ENCODE data around the gene THBS4.
"Not testable (repeated sequence)": the region's sequence is repeated elsewhere in the genome, so short reads cannot be mapped to it uniquely, and the experiment has no call there.

Gene THBS4

DNA sequence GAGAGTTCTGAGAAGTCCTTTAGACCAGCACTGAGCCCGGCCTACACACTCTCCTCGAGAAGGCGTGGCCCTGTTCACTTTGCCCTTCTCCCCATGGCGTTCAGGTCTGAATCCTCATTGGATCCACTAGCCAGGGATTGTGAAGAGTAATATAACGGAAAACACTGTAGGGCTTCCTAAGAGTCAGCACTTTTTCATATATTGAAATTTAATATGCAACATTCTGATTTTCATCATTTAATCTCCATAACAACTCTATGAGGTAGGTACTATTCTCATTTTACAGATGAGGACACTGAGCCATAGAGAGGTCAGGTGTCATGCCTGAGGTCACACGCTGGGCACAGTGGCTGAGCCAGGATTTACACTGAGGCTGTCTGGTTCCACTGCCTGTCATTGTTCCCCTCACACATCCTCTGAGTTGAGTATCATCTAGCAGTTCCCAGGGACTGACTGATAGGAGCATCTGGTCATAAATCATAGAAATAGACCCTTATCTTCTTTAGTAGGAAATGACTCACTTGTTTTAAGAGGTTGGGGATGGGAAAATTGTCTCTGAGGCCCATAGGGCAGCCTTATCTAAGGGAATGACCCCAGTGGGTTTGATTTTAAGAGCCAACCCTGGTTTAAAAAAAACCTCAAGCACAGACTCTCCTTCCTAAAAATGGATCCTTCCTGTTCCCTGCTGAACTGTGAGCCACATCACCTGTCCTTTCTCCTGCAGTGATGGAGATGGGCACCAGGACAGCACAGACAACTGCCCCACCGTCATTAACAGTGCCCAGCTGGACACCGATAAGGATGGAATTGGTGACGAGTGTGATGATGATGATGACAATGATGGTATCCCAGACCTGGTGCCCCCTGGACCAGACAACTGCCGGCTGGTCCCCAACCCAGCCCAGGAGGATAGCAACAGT, 41.2 kb downstream of the THBS4 start:
- no peak for DNase-seq (ENCODE audit: low read depth in 2 of 2, low spot score in 1 of 2)

DNA sequence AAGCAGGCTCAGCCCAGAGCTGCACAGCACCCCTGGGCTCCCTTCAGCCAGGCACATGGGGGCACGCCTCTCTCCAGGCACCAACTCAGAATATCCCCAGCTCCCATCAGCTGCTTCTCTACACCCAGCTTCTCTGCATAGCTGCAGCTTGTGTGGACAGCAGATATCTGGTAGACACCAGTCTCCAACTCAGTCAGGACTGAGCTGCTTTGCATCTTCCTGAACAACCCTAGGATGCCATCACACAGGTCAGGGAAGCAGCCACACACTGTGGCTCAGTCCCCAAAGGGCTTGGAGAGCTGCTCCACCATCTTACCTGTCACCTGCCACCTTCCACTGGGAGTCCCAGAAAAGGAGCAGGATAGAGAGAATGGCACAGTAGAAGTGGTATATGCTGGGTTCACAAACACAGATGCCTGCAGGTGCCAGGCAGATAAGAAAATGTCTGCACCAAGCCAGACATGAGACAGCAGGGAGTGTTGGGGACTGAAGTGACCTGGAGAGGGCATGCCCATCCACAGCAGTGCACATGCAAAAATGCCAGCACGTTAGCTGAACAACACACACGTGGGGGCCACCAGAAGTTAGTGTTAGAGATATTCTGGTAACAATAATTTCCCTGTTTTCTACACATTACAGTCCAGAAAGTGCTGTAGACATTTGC, 42.0 kb downstream of the THBS4 start:
- no peak for DNase-seq (ENCODE audit: low read depth in 2 of 2, low spot score in 1 of 2)

DNA sequence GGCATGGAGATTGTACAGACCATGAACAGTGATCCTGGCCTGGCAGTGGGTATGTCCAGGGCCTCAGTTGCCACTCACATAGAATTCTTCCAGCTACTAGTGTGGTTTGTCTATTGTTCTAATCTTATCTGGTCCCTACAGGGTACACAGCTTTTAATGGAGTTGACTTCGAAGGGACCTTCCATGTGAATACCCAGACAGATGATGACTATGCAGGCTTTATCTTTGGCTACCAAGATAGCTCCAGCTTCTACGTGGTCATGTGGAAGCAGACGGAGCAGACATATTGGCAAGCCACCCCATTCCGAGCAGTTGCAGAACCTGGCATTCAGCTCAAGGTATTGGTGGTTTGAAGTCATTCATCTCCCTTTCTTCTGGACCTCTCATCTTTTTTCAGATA, 43.8 kb downstream of the THBS4 start:
- no peak for DNase-seq (ENCODE audit: low read depth in 2 of 2, low spot score in 1 of 2)

DNA sequence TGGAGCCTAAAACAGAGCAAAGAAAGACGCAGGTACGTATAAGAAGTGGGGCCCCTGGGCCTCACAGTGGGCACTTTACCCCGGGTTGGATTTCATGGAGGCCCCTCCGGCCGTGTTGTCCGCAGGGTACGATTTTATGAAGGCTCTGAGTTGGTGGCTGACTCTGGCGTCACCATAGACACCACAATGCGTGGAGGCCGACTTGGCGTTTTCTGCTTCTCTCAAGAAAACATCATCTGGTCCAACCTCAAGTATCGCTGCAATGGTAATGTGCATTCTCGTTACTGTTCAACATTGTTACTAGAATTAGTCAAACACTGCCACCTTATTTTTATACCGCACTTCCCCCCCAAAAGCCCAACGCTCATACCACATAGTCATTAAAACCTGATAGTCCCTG, 47.1 kb downstream of the THBS4 start:
- no peak for DNase-seq (ENCODE audit: low read depth in 2 of 2, low spot score in 1 of 2)

DNA sequence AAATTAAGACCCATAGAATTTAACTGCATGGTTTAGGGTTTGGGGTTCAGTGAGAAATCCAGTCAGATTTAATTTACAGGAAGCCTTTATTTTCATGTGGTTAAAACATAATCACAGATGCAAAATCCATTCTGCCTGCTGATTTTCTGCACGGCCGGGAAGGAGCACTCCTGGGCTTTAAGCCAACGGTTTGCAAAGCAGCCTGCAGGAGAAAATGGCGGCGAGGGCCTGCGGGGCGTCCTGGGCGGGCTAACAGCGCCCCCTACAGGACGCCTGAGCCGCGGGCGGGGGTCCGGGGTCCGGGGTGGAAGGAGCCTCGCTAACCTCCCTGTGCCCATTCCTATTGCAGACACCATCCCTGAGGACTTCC, 47.6 kb downstream of the THBS4 start:
- DNase-seq (ENCODE audit: low read depth in 2 of 2, low spot score in 1 of 2), result no peak

DNA sequence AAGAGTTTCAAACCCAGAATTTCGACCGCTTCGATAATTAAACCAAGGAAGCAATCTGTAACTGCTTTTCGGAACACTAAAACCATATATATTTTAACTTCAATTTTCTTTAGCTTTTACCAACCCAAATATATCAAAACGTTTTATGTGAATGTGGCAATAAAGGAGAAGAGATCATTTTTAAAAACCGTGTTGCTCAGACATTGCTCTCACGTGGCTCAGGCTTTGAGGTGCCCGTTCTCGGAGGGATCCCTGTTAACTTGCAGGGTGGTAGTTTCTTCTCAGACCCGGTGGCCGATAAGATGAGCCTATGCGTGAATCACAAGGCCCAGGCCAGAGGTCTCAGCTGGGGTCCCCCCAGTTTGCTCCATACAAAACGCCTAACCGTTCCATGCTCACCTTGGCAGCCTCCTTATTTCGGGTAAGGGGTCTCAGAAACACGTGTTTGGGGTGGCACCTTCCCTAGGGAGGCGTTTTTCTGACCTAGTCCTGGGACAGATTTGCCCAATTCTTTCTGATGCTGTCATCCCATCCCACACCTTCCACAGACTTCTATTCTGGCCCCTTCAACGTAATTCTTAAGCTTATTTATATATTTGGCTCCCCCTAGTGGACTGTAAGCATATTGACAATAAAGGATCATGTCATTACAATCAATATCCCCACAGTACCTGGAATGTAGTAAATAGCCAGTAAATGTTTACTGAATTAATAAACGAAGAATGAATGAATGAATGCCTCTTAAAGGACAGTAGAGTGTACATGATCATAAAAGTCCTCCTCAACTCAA, 48.1 kb downstream of the THBS4 start:
- no peak for DNase-seq (ENCODE audit: low read depth in 2 of 2, low spot score in 1 of 2)

DNA sequence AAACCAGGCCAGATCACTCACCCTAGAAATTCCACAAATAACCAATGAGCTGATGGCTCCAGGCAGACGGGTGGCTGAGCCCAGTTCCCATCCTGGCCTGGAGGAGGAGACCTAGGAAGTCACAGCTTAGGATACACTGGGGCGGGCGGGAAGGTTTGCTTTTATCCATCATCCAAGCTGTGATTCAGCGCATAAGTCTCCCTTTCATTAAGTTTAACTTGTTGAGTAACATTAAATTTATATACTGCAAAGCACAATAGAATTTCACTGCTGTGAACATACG, 55.7 kb downstream of the THBS4 start:
- DNase-seq (ENCODE audit: low read depth in 2 of 2, low spot score in 1 of 2), result no peak

DNA sequence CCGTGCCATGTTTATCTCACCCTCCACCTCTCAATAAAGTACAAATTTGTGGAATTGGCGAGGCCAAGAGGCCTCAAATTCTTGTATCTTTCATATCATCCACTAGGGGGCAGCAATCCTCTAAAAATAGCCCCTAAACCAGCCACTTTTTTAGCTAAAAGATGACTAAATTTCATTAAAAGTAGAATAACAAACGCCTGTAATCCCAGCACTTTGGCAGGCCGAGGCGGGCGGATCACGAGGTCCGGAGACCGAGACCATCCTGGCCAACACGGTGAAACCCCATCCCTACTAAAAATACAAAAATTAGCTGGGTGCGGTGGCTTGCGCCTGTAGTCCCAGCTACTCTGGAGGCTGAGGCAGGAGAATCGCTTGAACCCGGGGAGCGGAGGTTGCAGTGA, 56.6 kb downstream of the THBS4 start:
- DNase-seq (ENCODE audit: low read depth in 2 of 2, low spot score in 1 of 2), result not testable (repeated sequence)

DNA sequence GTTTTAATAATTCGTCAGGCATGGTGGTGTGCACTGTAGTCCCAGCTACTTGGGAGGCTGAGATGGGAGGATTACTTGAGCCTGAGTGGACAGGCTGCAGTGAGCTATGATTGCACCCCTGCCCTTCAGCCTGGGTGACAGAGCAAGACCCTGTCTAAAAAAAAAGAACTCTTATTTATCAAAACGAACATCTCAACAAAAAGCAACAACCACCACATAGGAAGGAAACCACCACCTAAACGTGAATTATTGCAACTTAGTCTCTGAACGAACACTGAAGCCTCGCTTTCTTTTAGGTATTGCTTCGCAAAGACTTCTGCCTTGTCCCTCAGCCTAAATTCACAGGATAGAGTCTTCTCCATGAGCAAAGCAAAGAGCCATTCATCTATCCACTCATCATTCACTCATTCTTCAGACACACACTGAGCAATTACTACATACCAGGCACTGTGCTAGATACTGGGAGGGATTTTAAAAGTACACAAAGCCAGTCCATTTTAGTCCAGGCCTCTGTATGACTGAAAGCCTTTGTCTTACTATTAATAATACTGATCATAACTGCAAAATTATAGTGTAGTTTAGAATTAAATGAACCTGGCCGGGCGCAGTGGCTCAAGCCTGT, 57.4 kb downstream of the THBS4 start:
- no peak for DNase-seq (ENCODE audit: low read depth in 2 of 2, low spot score in 1 of 2)

DNA sequence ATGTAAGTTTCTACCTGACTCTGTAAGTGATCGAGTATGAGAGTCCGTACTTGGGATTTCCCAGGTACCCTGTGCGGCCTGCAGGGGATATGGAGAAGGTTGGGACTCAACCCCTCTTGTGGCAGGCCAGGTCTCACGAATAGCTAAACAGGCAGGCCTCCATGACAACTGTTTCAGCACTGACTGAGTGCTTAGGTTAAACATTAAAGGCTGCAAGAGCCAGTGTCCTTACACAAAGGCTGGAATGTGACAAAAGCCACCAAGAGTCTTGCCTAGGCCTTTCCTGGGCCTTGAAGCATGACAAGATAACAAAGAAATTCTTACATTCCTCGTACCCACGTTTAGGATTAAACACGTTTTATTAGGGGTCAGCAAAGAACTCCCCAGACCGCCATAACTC, 58.6 kb downstream of the THBS4 start:
- no peak for DNase-seq (ENCODE audit: low read depth in 2 of 2, low spot score in 1 of 2)

DNA sequence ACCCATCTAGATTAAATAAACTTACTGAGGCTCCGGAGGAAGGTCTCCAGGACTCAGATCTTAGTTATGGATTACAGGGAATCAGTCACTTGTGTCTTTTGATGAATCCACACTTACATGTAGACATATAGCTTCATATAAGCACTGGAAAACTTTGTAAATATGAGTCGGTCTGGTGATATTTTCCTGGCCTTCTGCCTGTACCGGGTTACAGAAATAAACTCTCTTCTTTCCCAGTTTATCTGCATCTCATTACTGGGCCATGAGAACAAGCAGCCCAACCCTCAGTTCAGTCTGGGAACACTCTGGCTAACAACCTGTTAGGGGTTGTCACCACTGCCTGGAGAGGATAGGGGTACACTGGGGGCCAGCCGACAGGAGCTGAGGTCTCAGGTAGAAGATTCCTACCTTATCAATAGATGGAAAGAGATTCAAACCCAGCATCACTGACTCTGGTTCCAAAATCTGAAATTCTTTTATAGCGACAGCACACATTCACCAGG, 59.1 kb downstream of the THBS4 start:
- DNase-seq (ENCODE audit: low read depth in 2 of 2, low spot score in 1 of 2), result no peak

DNA sequence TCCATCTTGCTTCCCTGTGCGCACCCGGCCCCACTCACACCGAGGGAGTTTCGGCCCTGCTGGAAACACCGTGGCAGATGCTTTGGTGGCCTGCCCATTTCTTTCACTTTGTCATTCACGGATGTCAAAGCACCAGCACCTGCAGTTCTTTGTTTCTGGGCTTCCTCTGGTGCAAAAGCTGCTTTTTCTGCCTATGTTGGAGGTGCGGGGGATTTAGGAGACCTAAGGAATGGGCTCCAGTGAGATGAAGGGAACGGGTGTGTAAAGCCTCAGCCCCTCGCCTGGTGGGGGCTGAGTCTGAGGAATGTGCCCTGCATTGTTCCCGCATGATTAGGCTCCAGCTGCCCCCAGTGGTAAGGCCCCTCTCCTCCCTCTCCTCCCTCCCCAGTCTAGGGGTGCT, 62.3 kb downstream of the THBS4 start:
- no peak for DNase-seq (ENCODE audit: low read depth in 2 of 2, low spot score in 1 of 2)

DNA sequence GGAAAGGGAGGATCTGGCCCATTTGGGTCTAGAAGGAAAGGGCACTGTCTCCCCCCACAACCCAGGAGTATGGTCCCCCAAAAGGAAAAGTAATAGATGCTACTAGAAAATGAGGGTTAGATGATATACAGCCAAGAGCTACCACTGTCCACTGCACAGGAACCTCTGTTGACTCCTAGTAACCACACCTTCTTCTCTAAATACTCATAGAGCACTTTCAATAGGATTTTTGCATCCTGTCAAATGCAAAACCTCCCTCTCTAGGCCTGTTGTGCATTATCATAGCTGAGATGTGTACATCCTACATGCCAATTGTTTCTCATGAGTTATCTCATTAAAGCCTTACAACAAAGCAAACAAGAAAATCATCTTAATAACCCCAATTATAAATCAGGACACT, 66.8 kb downstream of the THBS4 start:
- DNase-seq (ENCODE audit: low read depth in 2 of 2, low spot score in 1 of 2), result no peak

DNA sequence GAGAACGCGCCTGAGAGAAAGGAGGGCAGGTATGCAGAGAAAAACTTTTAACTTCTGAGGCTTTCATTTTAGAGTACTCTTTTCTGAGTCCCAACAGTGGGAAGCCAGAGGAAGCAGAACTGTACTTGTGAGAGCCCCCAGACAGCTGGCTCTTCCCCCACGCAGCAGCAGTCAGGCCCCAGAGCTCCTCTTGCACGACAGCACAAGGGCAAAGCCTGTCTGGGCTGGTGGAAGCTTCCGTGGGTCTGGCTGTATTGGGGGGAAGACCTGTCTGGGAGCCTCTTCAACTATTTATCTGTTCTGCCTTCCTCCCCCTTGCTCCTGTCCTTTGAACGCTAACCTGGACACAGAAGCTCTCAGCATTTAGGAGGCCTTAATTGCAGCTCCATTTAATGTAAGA, 68.2 kb downstream of the THBS4 start:
- DNase-seq (ENCODE audit: low read depth in 2 of 2, low spot score in 1 of 2), result no peak

DNA sequence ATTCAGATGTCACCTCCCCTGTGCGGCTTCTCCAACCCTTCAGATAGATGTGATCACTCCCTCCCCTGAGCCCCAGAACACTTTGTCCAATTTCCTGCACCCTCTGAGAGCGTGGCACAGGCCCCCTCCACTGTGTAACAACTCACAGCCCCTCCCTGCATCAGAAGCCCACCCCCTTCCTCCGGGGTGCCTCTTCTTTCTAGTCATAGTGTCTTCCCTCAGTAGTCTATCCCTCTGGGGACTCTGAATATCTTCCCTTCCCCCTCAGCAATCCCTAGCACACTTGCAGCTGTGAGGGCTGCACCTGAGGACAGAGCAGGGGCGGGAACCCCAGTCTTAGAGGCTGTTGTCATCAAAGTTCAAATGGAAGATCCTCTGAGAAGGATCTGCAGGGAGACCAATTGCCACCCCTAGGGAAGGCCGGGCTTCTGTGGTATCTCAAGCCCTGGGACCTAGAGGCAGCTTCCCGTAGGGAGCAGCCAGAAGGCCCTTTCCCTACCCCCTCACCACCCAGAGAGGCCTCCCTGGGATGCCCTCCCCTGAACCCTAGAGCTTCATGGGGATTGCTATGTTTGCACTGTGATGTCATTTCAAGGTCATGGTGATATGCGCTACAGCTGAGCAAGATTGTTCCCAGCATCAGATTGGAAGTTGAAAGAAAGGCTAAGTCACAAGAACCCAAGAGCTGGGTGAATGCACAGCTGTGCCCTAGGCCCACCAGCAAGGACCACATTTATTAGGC, 70.7 kb downstream of the THBS4 start:
- DNase-seq (ENCODE audit: low read depth in 2 of 2, low spot score in 1 of 2), result no peak

DNA sequence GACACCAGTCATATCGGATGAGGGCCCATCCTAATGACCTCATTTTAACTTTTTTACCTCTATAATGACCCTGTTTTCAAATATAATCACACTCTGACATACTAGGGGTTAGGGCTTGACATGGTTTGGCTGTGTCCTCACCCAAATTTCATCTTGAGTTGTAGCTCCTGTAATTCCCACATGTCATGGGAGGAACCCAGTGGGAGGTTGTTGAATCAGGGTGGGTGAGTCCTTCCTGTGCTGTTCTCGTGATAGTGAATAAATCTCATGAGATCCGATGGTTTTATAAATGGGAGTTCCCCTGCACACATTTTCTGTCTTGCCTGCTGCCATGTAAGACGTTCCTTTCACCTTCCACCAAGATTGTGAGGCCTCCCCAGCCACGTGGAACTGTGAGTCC, 71.8 kb downstream of the THBS4 start:
- no peak for DNase-seq (ENCODE audit: low read depth in 2 of 2, low spot score in 1 of 2)

DNA sequence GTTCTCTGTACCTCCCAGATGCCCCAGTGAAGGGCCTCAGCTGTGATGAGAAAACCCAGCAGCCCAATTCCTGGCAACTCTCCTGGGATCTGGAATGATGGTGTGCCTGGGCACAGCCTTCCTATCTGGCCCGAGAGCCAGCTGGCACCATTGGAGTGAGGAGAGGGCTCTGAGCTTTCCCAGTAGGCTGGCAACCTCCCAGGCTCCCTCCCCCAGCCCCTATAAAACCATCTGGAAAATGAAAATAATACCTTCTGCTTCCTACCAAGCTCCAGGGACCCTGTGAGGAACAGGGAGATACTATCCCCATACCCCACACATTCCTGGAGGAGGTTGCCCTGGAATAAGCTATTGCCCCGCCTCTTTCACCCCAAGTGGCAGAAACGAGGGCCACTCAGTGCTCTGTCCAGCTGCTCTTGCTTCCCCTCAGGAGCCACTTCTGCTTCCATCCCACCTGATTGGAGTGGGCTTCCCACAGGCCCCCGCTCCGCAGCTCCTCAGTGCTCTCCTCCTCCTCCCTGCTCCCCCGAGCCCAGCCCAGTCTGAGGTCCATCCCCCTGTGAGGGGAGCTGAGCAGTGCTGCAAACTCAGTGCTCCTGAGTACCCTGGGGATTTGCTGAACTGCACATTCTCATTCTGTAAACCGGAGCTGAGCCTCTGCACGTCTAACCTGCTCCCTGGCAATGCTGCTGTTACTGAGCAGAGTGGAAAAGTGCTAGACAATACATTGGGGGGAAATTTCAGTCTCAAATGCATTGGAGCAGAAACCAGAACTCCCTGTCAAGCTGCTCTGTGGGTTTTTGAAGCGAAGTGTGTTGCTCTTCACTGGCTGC, 74.7 kb downstream of the THBS4 start:
- no peak for DNase-seq (ENCODE audit: low read depth in 2 of 2, low spot score in 1 of 2)

DNA sequence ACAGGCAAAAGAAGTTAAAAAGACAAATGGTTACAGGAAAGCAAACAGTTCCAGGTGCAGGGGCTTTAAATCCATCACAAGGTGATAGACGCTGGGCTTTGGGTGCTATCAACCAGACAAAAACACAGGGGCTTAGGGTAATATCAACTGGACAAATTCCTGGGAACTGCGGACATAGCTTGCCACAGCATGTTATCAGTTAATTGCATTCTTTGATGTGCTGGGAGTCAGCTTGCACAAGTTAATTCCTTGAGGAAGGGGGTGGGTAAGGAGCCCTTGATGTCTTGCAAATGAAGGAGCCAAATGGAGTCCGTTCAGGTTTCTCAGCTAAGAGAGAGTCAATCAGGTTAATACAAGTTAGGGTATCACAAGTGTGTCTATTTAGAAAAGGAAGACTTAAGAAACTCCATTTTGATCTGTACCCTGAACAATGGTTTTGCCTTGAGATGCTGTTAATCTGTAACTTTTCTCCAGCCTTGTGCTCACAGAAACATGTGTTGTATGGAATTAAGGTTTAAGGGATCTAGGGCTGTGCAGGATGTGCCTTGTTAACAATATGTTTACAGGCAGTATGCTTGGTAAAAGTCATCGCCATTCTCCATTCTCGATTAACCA, 76.3 kb downstream of the THBS4 start:
- not testable (repeated sequence) for DNase-seq (ENCODE audit: low read depth in 2 of 2, low spot score in 1 of 2)

DNA sequence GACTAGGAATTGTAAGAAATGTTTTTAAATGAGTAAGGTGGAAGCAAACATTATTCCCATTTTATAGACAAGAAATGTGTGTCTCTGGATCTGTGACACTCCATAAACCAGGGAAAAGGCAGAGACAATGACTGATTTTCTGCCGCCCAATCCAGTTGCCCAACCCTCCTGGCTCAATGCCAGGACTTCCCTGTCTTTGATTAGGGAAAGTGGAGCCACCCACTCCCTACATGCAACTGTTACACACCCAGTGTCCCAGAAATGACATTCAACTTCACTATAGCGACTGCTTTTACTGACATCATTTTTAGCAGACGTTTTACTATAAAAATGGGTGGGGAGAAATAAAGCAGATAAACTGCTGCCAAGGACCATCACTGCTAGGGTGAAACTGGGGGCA, 79.7 kb downstream of the THBS4 start:
- no peak for DNase-seq (ENCODE audit: low read depth in 2 of 2, low spot score in 1 of 2)

DNA sequence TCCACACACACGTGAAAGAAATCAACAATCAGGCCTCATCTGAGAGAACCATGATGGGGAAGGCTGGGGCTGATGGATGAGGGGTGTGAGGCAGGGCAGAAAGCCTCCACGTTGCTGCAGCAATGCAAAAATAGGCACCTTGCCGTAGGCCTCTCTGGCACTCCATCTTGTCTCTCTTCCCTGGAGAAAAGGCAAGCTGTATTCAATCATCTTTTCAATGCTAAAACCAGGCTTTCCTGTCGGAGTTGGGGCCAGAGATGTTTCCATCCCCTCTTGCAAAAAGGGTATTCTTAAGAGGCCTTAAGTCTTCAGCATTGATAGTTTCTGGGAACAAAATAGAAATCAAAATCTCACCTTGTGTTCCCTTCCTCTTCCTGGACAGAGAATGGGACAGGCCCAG, 80.9 kb downstream of the THBS4 start:
- no peak for DNase-seq (ENCODE audit: low read depth in 2 of 2, low spot score in 1 of 2)

All from stimulated activated CD8-positive, alpha-beta memory T cell treated with anti-CD3 and anti-CD28 coated beads, Interleukin-4, amount 100 ng/mL, for 4 hours (primary cell).